GM19324 (cell line): ENCODE measurements around the gene GLIS2.

Experiments
- ATAC-seq: cut with Tn5 transposase; IDR thresholded peaks from one replicate; pipeline ENCODE4 v1.9.1; 2021; ENCODE audit warnings: mild to moderate bottlenecking, moderate library complexity; ENCODE audit not compliant: unreplicated experiment, low FRiP score

The GLIS2 gene

GRCh38 chr16:4350365-4350786 is 34.5 kb downstream of the GLIS2 start:
- no peak for ATAC-seq

- ATAC-seq: peak; percentile 94
Observed at GRCh38 chr16:4350787-4351659, 35.2 kb downstream of the GLIS2 start, which contains the start of gene PAM16. TSS of gene PAM16 (minus strand) at chr16:4351321. CDS start at chr16:4351234, 87 bp downstream.

DNA sequence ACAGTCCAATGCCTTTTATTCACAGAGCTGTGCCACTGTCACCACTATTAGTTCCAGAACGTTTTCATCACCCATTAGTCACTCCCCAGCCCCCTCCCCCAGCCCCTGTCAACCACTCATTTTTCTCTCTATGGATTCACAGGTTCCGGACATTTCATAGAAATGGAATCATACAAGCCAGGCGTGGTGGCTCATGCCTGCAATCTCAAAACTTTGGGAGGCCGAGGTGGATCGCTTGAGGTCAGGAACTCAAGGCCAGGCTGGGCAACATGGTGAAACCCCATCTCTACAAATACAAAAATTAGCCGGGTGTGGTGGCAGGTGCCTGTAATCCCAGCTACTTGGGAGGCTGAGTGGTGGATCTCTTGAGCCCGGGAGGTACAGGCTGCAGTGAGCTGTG is 36.0 kb downstream of the GLIS2 start:
- no peak for ATAC-seq

GRCh38 chr16:4352843-4353242 is 37.0 kb downstream of the GLIS2 start:
- no peak for ATAC-seq

DNA sequence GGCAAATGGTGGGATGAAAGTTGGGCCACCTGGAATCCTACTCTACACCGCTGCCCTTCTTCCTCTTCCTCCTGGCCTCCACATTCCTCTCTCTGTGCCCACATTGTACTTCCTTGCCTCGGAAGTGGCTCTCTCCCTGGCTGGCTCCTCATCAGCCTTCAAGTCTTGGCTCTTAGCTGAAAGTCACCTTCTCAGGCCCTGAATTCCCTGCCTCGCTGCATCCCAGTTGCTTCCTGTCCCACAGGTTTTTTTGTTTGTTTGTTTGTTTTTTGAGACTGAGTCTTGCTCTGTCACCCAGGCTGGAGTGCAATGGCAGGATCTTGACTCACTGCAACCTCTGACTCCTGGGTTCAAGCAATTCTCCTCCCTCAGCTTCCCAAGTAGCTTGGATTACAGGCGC is 37.8 kb downstream of the GLIS2 start:
- no peak for ATAC-seq

GRCh38 chr16:4354512-4355409 is 38.9 kb downstream of the GLIS2 start:
- no peak for ATAC-seq

DNA sequence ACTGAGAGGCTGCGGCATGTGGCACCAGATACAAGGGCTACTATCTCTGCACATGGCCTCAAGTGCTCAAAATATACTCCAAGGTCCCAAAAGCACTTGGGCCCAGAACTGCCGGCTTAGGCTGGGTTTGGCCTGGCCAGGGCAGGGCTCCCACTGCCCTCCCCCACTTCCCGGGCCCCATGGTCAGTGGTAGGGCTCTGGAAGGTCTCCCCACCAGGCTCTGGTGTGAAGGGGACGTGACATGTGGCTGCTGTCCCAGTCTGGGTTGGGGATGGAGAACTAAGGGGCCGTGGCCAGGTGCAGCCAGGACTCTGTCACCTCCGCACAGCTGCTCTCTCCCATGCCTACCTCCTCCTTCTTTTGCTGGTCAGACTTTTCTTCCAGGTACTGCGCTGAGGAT is 41.0 kb downstream of the GLIS2 start:
- no peak for ATAC-seq

DNA sequence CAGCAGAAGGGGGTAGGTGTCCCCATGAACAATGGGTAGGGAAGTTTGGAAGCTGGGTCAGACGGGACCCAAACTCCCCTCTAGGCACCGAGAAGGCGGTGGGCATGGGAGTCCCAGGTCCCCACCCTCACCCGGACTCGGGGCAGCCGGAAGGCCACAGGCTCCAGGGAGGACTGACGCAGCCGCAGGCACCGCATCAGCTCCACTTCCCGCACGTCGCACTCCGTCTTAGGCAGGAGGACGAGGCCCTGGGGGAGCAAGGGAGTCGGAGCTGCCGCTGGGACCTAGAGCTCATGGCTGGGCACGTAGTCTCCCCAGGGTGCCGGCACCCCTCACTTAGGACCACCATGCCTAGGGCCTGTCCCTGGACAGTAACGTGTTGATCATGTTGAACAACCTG is 42.4 kb downstream of the GLIS2 start:
- no peak for ATAC-seq

DNA sequence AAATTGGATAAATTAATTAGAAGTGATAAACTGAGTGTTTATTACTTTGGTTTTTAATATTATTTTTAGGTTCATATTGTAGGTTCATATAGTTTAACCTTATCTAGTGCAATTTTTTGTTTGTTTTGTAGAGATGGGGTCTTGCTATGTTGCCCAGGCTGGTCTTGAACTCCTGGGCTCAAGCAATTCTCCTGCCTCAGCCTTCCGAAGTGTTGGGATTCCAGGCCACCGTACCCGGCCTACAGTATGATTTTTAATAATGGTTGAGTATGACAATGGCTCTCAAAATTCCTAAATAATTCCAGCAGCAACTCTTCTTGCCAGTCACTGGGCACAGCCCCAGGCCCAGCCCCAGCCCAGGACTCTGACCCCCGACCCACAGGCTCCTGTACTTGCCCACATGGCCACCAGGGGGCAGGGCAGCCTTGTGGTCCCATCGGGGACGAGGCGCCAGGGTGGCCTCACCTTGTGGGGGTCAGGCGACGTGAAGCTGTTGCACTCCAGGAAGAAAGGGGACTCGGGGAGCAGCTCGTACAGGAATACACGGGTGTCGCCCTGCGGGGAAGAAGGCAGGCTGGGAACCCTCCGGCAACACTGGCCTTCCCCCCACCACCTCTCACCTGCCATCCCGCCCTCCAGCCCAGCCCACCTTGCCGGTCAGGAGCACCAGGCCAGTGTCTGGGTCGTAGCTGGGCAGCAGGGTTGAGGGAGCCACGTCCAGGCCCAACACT is 43.1 kb downstream of the GLIS2 start:
- ATAC-seq: no peak

GRCh38 chr16:4359914-4360313 is 44.0 kb downstream of the GLIS2 start:
- ATAC-seq: no peak

GRCh38 chr16:4360538-4361021 is 44.7 kb downstream of the GLIS2 start:
- ATAC-seq: no peak

- ATAC-seq: no peak
Observed at GRCh38 chr16:4361033-4361943, 45.4 kb downstream of the GLIS2 start.

DNA sequence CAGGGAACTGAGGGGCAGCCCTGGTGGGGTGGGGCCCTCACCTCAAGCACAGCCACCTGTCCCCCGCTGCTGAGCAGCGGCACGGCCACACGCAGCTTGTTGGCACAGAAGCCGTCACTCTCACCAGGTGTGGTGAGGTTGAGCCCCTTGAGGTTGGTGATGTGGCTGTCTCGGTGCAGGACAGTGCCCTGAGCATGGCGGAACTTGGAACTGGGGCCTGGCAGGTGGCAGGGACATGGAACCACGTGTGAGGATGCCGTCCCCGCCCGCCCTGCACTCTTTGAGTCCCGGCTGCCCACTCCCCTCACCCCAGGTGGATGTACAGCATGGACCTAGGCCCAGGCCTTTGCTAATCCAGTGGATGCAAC is 46.1 kb downstream of the GLIS2 start:
- no peak for ATAC-seq

- no peak for ATAC-seq
Observed at GRCh38 chr16:4362476-4363135, 46.7 kb downstream of the GLIS2 start.

DNA sequence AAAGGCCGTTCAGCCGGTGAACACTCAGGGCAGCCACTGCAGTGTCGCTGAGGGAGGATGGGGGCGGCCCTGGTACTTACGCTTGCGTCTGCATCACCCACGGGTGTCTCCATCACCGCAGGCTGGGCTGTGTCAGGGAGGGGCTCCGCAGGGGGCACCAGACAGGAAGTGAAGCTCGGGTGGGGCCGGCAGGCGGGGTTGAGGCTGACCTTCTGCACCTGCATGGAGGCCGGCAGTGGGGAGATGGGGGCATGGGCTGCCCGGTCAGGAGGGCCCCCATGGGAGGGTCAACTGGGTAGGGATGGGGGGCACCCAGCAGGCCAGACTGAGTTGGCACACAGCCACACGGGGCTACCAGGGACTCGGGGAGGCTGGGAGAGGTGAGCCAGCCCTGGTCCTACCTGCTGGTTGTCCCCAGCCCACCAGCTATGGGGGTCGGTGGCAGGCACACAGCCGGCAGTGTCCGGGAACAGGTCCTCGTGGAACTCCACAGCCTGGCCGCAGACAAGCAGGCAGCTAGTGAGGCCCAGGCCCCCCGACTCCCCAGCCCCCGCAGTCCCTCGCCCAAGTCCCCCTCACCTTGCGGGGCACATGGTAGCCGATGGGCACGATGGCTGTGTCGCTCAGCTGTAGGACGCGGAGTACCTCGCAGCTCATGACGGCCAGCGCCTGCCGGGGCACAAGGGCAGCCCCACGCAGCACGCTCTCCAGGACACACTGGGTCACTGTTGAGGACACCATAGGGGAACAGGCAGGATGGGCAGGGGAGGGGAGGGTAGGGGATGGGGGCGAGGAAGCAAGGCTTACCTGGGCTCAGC is 48.5 kb downstream of the GLIS2 start:
- no peak for ATAC-seq

GRCh38 chr16:4365014-4365406 is 49.1 kb downstream of the GLIS2 start:
- ATAC-seq: no peak

- no peak for ATAC-seq
Observed at GRCh38 chr16:4365615-4366014, 49.7 kb downstream of the GLIS2 start.

- no peak for ATAC-seq
Observed at GRCh38 chr16:4366016-4366415, 50.1 kb downstream of the GLIS2 start.
